Endothelial cell of umbilical vein (primary cell): Measurements from ENCODE around the gene NEURL1B. TPM values are rescaled to one million over a fixed set of nuclear protein-coding genes. Genes with fewer than 3 reads are reported as not detected.

ENCODE experiments used
- BruUV-seq: library from RNA; stranded (reverse); fragments of 400-500 nt; replicated peaks from 2 replicates; lab custom pipeline; 2021; lab: Mats Ljungman, UMichigan
- CTCF ChIA-PET: fragments of 300-600, 350-600 bp; sonication (Branson Sonifier 250); formaldehyde crosslinking; loops from one replicate; lab custom pipeline; 2021; ENCODE audit warnings: antibody characterized with exemption, inconsistent platforms; lab: Charles Lee
- POLR2A ChIA-PET: fragments of 300-600, 350-600 bp; sonication (Branson Sonifier 250); formaldehyde crosslinking; loops from one replicate; lab custom pipeline; 2021; ENCODE audit warnings: antibody characterized with exemption, inconsistent platforms; lab: Charles Lee
- DNase-seq: peaks from one replicate; pipeline ENCODE4 v3.0.0-alpha.2; 2011; ENCODE audit warnings: low read depth, low spot score
- FAIRE-seq: peaks from 2 replicates; lab custom pipeline; 2011; peaks lifted over from hg19 to GRCh38; lab: Jason Lieb, UNC
- H2AFZ ChIP-seq: 2 replicates; pipeline ENCODE4 v1.6.0; 2012; ENCODE audit warnings: low read depth, low read length, control low read depth, inconsistent platforms
- H3K27ac ChIP-seq: 2 replicates; pipeline ENCODE4 v1.5.1; 2011; ENCODE audit warnings: low read depth, mild to moderate bottlenecking, control low read depth, low read length, moderate library complexity; ENCODE audit not compliant: insufficient read depth
- H3K27me3 ChIP-seq, 2 experiments: 2 replicates each; pipeline versions ENCODE4 v1.6.0 to v1.6.1; 2011; ENCODE audit warnings: low read length in 2 of 2, mixed read lengths in 1 of 2; ENCODE audit not compliant: control insufficient read depth in 2 of 2, insufficient read depth in 2 of 2
- H3K36me3 ChIP-seq, 2 experiments: 2 replicates in 1 of 2; 3 replicates in 1 of 2; pipeline ENCODE4 v1.5.1; 2011; ENCODE audit warnings: low read length in 2 of 2, mild to moderate bottlenecking in 1 of 2, moderate library complexity in 1 of 2; ENCODE audit not compliant: control insufficient read depth in 2 of 2, insufficient read depth in 2 of 2; ENCODE audit errors: extremely low read depth in 1 of 2
- H3K4me1 ChIP-seq: 3 replicates; pipeline ENCODE4 v1.5.1; 2011; ENCODE audit warnings: mild to moderate bottlenecking, low read length; ENCODE audit not compliant: control insufficient read depth, insufficient read depth; ENCODE audit errors: extremely low read depth
- H3K4me2 ChIP-seq: 2 replicates; pipeline ENCODE4 v1.6.1; 2011; ENCODE audit warnings: low read length, control low read depth, mixed read lengths; ENCODE audit not compliant: insufficient read depth
- H3K4me3 ChIP-seq, 3 experiments: fragments of 200-600 bp in 1 of 3; sonication (generic), shearing (Covaris generic) in 1 of 3; replicated peaks in 1 of 3; 2 replicates each; pipeline ENCODE4 v1.5.1; 2011 to 2016; ENCODE audit warnings: control low read depth in 3 of 3, low read length in 3 of 3, mild to moderate bottlenecking in 2 of 3, inconsistent platforms in 1 of 3, low read depth in 1 of 3, moderate library complexity in 1 of 3; ENCODE audit not compliant: insufficient read depth in 1 of 3
- H3K79me2 ChIP-seq: 2 replicates; pipeline ENCODE4 v1.6.0; 2012; ENCODE audit warnings: low read length, inconsistent platforms; ENCODE audit not compliant: control insufficient read depth, insufficient read depth
- H3K9ac ChIP-seq: replicated peaks from 2 replicates; pipeline ENCODE3; 2011; ENCODE audit warnings: low read length, control low read depth; ENCODE audit not compliant: insufficient read depth; ENCODE audit errors: extremely low read depth
- H3K9me1 ChIP-seq: replicated peaks from 3 replicates; pipeline ENCODE4 v1.6.0; 2011; ENCODE audit warnings: mild to moderate bottlenecking, low read length; ENCODE audit not compliant: control insufficient read depth, insufficient read depth; ENCODE audit errors: extremely low read depth
- H3K9me3 ChIP-seq: replicated peaks from 2 replicates; pipeline ENCODE4 v1.5.1; 2012; ENCODE audit warnings: low read length, inconsistent platforms; ENCODE audit not compliant: control insufficient read depth, insufficient read depth
- H4K20me1 ChIP-seq: replicated peaks from 2 replicates; pipeline ENCODE3; 2011; ENCODE audit warnings: mild to moderate bottlenecking, low read length; ENCODE audit not compliant: control insufficient read depth, insufficient read depth; ENCODE audit errors: extremely low read depth
- CTCF ChIP-seq, 2 donors: IDR thresholded peaks; 1 replicate in 1 of 2; 2 replicates in 1 of 2; pipeline ENCODE4 v1.5.1; 2011; ENCODE audit warnings: low read length in 2 of 2, mild to moderate bottlenecking in 2 of 2, moderate library complexity in 2 of 2, control low read depth in 1 of 2, inconsistent platforms in 1 of 2, low read depth in 1 of 2; ENCODE audit not compliant: insufficient read depth in 1 of 2; ENCODE audit errors: extremely low read depth in 1 of 2
- EZH2 ChIP-seq: IDR thresholded peaks from 2 replicates; pipeline ENCODE4 v1.6.1; 2012; ENCODE audit warnings: borderline replicate concordance, low read depth, mild to moderate bottlenecking, moderate library complexity, low read length, inconsistent platforms; ENCODE audit not compliant: severe bottlenecking
- FOS ChIP-seq: IDR thresholded peaks from 2 replicates; pipeline ENCODE4 v1.6.1; 2011; ENCODE audit warnings: mild to moderate bottlenecking, low read length, moderate library complexity, borderline replicate concordance; ENCODE audit not compliant: insufficient read depth
- GATA2 ChIP-seq: IDR thresholded peaks from 2 replicates; pipeline ENCODE4 v1.7.0; 2011; ENCODE audit warnings: low read depth, mild to moderate bottlenecking, moderate library complexity, mixed read lengths, low read length; ENCODE audit not compliant: insufficient read length, insufficient read depth
- JUN ChIP-seq: IDR thresholded peaks from 2 replicates; pipeline ENCODE4 v1.6.1; 2011; ENCODE audit warnings: borderline replicate concordance, low read depth; ENCODE audit not compliant: insufficient read length, insufficient read depth
- MAX ChIP-seq: IDR thresholded peaks from 2 replicates; pipeline ENCODE4 v1.6.1; 2011; ENCODE audit not compliant: insufficient read depth, insufficient read length
- POLR2A ChIP-seq: IDR thresholded peaks from 2 replicates; pipeline ENCODE4 v1.6.1; 2012; ENCODE audit warnings: low read depth, mild to moderate bottlenecking, control low read depth, low read length
- POLR2AphosphoS5 ChIP-seq: IDR thresholded peaks from 2 replicates; pipeline ENCODE4 v1.6.1; 2012; ENCODE audit warnings: low read depth, mild to moderate bottlenecking, control low read depth, low read length, moderate library complexity; ENCODE audit not compliant: insufficient read depth
- dilution Hi-C: fragments of 300-500 bp; cut with MboI; formaldehyde crosslinking; loops from one replicate; pipeline ENCODE4 v1.15.0; 2019; ENCODE audit warnings: low sequenced_read_pairs; ENCODE audit not compliant: extremely low pct_ligation_motif_present
- intact Hi-C: fragments of 100-400 bp; cut with micrococcal nuclease; formaldehyde crosslinking; loops from one replicate; pipeline ENCODE4 v1.10.0; 2022
- polyA plus RNA-seq, 4 experiments: library from polyadenylated mRNA; depleted of rRNA in 3 of 4; stranded (reverse) in 3 of 4; unstranded in 1 of 4; fragments of >200 nt; gene quantifications; 2 replicates each; pipeline versions ENCODE4 v1.2.1 to v1.2.3, GENCODE V29; 2011 to 2012; ENCODE audit warnings: missing spikeins in 1 of 4
- total RNA-seq: library from RNA; stranded (reverse); gene quantifications from 2 replicates; pipeline ENCODE4 v1.2.3, GENCODE V29; 2021

Gene NEURL1B
- total and polyA plus RNA-seq, 2 donors (not counting 3 experiments of a cell fraction or from before 2014, with no cell fraction given) = 0.44 to 1.6 TPM

GRCh38 chr5:172713809-172714490, 72.9 kb downstream of the NEURL1B start:
- Histone ChIP-seq H2AFZ (no peak overlapping the region), H3K4me2 (no peak overlapping the region), H3K79me2 (no peaks in the 10 kb centered on the region), H3K4me1 (peaks cover 20% of the 10 kb centered on the region), H3K4me3 (no peak overlapping the region), H3K9me1 (no peaks in the 10 kb centered on the region), H3K36me3 (no peaks in the 10 kb centered on the region), H4K20me1 (no peaks in the 10 kb centered on the region), H3K27me3 (no peaks in the 10 kb centered on the region), H3K9me3 (no peaks in the 10 kb centered on the region), H3K27ac (peak overlapping the region; percentile 81), H3K9ac (no peak overlapping the region)
- no peak for FAIRE-seq
- TF ChIP-seq GATA2 = no peak
- no TSS peak for BruUV-seq
- POLR2A ChIA-PET = interaction anchor here (1.0 to 1.7 kb wide), 5 partner anchors 53 to 245 kb away, joined by 3 to 7 read pairs (median 7); partner anchors contain the start of gene DUSP1
- no peak for DNase-seq
- CTCF ChIA-PET = interaction anchor here (0.5 to 11.2 kb wide), 53 partner anchors 8 to 618 kb away, joined by 3 to 413 read pairs (median 5); partner anchors contain the start of genes ATP6V0E1, DUSP1 and RPL26L1
- intact Hi-C loops (loop anchor here (1.0 kb wide), 3 partner anchors 245 to 490 kb away; partner anchors contain the start of gene RPL26L1), dilution Hi-C loops (no loop called here)

GRCh38 chr5:172714491-172715420, 73.7 kb downstream of the NEURL1B start:
- H2AFZ ChIP-seq = peak overlapping the region; percentile 6
- no peaks in the 10 kb centered on the region for H4K20me1 ChIP-seq
- H3K4me1 ChIP-seq = peaks cover 20% of the 10 kb centered on the region
- H3K9me3 ChIP-seq = no peaks in the 10 kb centered on the region
- intact Hi-C loops = loop anchor here (1.0 kb wide), 1 partner anchor 264 kb away; no protein-coding TSS in a partner anchor
- no peak overlapping the region for H3K4me3 ChIP-seq
- H3K9me1 ChIP-seq = no peaks in the 10 kb centered on the region
- H3K4me2 ChIP-seq = no peak overlapping the region
- ChIA-PET POLR2A (interaction anchor here (1.0 to 1.7 kb wide), 6 partner anchors 52 to 244 kb away, joined by 3 to 7 read pairs (median 6); partner anchors contain the start of gene DUSP1), CTCF (interaction anchor here (0.5 to 11.2 kb wide), 58 partner anchors 8 to 617 kb away, joined by 3 to 413 read pairs (median 5); partner anchors contain the start of genes ATP6V0E1, DUSP1 and RPL26L1)
- TSS peak; percentile 36 for BruUV-seq
- TF ChIP-seq CTCF (IDR thresholded peaks at IDR 0.05; ENCODE audit: extremely low read depth in 1 of 2, insufficient read depth in 1 of 2, low read depth in 1 of 2, low read length in 2 of 2) (peak; percentile 80 to 90), FOS (no peak), GATA2 (peak; percentile 36), EZH2 (no peak), POLR2AphosphoS5 (peak; percentile 48), MAX (peak; percentile 18), JUN (peak; percentile 33), POLR2A (no peak)
- peak overlapping the region; percentile 81 for H3K27ac ChIP-seq
- H3K27me3 ChIP-seq = no peaks in the 10 kb centered on the region
- peak overlapping the region; percentile 40 for H3K9ac ChIP-seq
- dilution Hi-C loops = no loop called here
- FAIRE-seq = peak; percentile 98
- no peaks in the 10 kb centered on the region for H3K36me3 ChIP-seq
- no peaks in the 10 kb centered on the region for H3K79me2 ChIP-seq
- peak; percentile 74 for DNase-seq
